ENCODE measurements around the gene ABCC2.
"Not testable (repeated sequence)": the region's sequence is repeated elsewhere in the genome, so short reads cannot be mapped to it uniquely, and the experiment has no call there.

Gene ABCC2

GRCh38 chr10:99858849-99859248, 76.4 kb downstream of the ABCC2 start:
- no peak for DNase-seq

GRCh38 chr10:99859585-99859984, 77.1 kb downstream of the ABCC2 start:
- no peak for DNase-seq

DNA sequence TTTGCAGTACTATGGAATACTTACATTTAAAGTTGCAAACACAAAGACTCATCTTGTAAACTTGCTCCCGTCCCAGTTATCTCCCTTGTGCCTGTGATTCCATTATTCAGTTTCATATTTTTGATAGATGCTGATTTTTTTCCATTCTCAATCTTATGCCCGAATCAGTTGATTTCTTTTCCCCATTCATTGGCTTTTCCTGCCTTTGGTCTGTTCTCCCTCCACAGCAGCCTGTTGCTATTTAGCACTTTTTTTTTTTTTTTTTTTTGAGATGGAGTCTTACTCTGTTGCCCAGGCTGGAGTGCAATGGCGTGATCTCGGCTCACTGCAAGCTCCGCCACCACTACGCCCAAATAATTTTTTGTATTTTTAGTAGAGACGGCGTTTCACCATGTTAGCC, 78.0 kb downstream of the ABCC2 start:
- DNase-seq, result no peak

- not testable (repeated sequence) for DNase-seq
Observed at GRCh38 chr10:99863535-99864240, 81.2 kb downstream of the ABCC2 start.

- DNase-seq, result not testable (repeated sequence)
Observed at GRCh38 chr10:99867250-99867649, 84.8 kb downstream of the ABCC2 start.

DNA sequence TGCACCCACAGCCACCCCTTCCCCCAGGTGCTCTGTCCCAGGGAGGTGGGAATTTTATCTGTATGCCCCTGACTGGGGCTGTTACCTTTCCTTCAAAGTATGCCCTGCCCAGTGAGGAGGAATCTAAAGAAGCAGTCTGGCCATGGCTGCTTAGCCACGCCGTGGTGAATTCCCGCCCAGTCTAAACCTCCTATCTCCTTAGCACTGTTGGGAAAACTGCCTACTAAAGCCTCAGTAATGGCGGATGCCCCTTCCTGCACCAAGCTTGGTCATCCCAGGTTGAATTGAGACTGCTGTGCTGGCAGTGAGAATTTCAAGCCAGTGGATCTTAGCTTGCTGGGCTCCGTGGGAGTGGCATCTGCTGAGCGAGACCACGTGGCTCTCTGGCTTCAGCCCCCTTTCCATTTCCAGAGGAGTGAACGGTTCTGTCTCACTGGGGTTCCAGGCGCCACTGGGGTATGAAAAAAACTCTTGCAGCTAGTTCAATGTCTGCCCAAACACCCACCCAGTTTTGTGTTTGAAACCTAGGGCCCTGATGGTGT, 87.2 kb downstream of the ABCC2 start:
- no peak for DNase-seq

GRCh38 chr10:99870123-99870730, 87.8 kb downstream of the ABCC2 start:
- no peak for DNase-seq

GRCh38 chr10:99872367-99873162, 90.1 kb downstream of the ABCC2 start:
- DNase-seq, result no peak

DNA sequence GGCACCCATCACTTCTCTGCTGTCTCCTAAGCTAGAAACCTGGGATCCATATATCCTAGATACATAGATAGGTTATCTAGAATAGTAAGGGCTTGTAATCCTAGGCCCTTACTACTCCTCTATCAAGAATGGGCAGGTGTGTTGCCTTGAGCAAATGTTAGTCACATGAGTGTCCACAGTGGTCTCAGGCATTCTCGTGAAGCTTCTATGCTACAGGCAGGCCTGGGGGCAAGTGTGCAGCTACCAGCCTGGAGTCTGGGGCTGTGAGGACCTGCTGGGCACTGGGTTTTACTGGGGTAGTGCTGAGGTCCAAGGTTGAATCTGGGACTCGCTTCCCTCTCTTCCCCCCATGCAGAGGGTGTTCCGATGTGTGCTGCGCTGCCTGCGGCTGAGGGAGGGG, 91.4 kb downstream of the ABCC2 start:
- DNase-seq, result no peak

DNA sequence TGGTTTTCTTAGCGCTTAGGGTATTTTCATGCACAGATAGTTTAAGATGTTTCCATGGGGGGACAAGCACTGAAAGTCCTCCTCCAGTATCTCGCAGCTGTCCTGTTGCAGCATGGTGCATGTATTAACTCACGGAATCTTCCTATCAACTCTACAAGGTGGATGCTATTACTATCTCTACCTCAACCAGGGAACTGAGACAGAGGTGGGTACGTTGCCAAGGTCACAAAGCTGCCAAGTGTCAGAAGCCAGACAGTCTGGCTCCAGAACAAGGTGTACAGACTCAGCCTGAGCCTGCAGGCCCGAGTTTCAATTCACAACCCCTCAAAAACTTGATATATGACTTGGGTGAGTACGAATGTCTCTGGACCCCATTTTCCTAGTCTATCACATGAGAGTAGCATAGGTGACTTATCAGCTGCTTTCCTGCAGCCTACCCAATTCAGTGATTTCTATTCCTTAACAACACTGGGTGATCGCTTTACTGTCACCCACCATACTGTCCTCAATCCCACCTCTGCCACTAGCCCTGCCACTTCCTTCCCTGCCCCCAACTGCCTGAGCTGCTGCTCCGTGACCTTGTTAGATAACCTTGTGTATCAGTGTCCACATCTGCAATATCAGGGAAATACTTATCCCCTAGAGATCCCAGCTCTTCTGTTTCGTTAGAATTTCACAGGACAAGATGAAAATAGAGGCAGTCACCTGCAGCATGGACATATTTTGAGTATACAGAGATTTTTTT, 92.1 kb downstream of the ABCC2 start:
- no peak for DNase-seq

DNA sequence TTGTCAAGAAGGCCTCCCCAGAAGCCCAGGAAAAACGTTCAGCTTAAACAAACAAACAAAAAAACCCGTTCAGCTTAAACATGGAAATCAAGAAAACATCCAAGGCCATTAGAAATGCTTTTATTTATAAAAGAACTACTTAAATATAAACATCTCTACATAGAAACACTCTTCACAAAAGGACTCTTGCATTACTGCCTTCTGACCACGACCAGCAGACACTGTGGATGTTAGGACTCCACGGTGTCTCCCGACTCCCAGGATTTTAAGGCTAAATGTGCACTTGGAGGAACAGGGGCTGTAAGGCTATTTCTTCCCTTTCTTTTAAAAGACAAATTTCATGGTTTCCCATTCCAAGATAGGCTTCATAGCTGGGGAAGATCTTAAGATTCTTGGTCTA, 93.0 kb downstream of the ABCC2 start:
- DNase-seq, result no peak

DNA sequence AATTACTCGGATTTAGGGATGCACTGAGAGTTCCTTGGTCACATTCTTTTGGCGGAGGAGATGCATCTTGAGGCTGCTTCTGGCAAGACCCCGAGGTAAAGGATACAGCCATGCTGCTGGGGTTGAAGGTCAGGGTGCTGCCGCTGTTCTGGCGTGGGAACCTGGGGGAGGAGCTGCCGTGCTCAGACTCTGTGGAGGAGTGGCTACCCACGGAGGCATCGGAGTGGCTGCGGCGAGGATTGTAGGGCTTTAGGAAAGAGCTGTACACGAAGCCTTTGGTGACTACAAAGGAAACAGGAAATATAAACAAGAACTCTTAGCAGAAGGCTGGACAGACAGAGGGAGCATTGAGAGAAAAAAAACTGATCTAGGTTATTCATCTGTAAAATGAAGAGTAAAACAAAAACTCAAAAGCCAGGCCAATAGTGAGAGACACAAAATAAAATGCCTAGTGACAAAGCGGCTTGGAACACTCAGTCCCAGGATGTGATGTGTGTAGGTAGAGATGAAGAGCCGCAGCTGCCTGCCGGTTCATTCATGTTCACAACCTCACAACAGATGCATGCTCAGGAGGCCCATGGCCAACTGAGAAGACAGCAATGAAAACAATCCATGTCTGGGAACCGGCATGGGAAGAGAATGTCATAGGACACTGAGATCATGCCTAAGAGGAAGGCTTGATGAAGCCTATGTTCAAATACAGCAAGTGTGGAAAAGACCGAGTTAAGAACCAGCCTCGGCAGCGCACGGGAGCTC, 97.8 kb downstream of the ABCC2 start:
- DNase-seq, result no peak

GRCh38 chr10:99881371-99881770, 98.9 kb downstream of the ABCC2 start:
- DNase-seq, result no peak

GRCh38 chr10:99883523-99883922, 101.1 kb downstream of the ABCC2 start:
- no peak for DNase-seq

- DNase-seq, result no peak
Observed at GRCh38 chr10:99888622-99889021, 106.2 kb downstream of the ABCC2 start.

DNA sequence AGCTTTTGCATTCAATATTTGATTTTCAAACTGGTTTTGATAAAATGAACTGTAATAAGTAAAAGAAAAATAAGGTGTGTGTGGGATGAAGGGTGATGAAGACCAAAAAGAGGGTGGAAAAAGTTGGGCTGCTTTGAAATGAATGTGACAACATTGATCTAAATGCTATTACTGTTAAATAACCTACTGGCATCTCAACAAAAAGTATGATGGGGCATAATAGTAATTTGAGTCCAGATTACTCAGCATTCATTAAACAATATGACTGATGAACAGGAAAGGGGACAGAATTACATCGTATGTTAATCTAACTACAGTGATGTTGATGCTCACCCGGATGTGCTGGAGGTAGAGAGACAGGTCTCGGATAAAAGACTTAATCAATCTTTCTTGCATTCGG, 112.2 kb downstream of the ABCC2 start:
- no peak for DNase-seq

GRCh38 chr10:99895066-99895465, 112.6 kb downstream of the ABCC2 start:
- not testable (repeated sequence) for DNase-seq

DNA sequence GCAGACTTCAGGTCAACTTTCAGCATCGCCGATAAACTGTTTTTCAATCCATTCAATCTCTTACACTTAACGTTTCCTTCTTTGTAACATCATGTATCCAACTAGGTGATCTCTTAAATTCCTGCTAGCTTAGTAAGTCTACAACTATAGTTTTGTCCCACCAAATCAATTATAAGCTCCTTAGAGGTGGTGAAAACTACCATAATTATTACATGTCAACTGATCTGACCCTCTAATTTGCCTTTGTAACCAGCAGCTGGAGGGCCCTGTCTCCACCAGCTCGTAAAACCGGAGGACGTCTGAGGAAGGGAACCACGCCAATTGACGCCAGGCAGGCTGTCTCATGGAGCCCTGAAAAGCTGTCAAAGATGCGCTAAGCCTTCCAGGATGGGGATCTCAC, 113.4 kb downstream of the ABCC2 start:
- no peak for DNase-seq

All from DMS153 (cell line).